Nephron (organoid): ENCODE data around the gene NKAIN2.
"Not testable (repeated sequence)": the region's sequence is repeated elsewhere in the genome, so short reads cannot be mapped to it uniquely, and the experiment has no call there.

Experiments
- H3K27ac Mint-ChIP-seq, 3 experiments: 2 replicates each; pipeline ENCODE4 v1.8.0; 2020; ENCODE audit warnings: mixed read lengths in 3 of 3, mild to moderate bottlenecking in 2 of 3, moderate library complexity in 1 of 3
- H3K27me3 Mint-ChIP-seq: 2 replicates; pipeline ENCODE4 v1.8.0; 2021; ENCODE audit warnings: low read depth, mild to moderate bottlenecking, moderate library complexity, mixed read lengths
- H3K36me3 Mint-ChIP-seq: 2 replicates; pipeline ENCODE4 v1.8.0; 2020; ENCODE audit warnings: low read depth, mixed read lengths
- H3K4me1 Mint-ChIP-seq: 2 replicates; pipeline ENCODE4 v1.8.0; 2020; ENCODE audit warnings: mixed read lengths
- H3K4me3 Mint-ChIP-seq, 3 experiments: 2 replicates each; pipeline ENCODE4 v1.8.0; 2020; ENCODE audit warnings: mild to moderate bottlenecking in 3 of 3, mixed read lengths in 3 of 3, moderate library complexity in 2 of 3
- H3K9me3 Mint-ChIP-seq: 2 replicates; pipeline ENCODE4 v1.8.0; 2020; ENCODE audit warnings: mixed read lengths
- TF ChIP-seq, protein P1 (sequence below), 3 experiments: fragments of 200-600 bp; sonication (generic); IDR thresholded peaks; one replicate each; pipeline ENCODE4 v1.5.0; 2021; ENCODE audit warnings: antibody characterized with exemption in 3 of 3; ENCODE audit not compliant: unreplicated experiment in 3 of 3

NKAIN2 gene

DNA sequence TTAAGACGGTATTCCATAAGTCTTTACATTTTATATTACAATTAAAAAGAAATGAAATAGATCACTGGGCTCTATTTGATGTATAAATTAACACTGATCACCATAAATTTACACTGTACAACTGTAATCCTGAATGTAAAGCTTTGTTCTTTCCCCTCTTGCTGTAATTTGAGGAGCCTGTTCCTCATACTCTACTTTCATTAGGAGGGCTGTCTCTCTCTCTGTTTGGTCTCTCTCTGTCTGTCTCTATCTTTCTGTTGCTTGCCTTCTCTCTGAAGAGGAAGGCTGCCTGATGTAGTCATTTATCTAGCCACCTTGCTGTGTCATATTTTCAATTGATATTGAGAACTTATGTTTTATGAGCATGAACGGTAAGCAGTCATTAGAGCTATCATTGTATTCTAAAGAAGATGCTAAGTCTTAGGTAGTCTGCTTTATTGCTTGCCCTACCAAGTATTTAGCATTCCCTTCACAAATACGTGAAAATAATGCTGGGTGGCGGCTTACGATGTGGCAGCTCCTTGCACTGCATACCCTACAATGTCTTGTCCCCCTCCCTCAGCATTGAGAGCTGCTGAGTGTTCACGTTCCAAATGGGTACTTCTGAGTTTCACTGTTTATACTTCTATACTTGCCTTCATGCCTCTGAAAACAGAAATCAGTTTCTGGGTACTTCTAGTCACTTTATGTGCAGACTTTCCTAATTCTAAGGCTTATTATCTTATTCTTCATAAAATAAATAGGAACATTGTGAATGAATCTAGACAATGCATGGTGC is 205.5 kb downstream of the NKAIN2 start:
- TF ChIP-seq, protein P1, sequence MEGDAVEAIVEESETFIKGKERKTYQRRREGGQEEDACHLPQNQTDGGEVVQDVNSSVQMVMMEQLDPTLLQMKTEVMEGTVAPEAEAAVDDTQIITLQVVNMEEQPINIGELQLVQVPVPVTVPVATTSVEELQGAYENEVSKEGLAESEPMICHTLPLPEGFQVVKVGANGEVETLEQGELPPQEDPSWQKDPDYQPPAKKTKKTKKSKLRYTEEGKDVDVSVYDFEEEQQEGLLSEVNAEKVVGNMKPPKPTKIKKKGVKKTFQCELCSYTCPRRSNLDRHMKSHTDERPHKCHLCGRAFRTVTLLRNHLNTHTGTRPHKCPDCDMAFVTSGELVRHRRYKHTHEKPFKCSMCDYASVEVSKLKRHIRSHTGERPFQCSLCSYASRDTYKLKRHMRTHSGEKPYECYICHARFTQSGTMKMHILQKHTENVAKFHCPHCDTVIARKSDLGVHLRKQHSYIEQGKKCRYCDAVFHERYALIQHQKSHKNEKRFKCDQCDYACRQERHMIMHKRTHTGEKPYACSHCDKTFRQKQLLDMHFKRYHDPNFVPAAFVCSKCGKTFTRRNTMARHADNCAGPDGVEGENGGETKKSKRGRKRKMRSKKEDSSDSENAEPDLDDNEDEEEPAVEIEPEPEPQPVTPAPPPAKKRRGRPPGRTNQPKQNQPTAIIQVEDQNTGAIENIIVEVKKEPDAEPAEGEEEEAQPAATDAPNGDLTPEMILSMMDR (IDR thresholded peaks at IDR 0.05; ENCODE audit: unreplicated experiment in 3 of 3) = no peak
- Mint-ChIP-seq H3K36me3 (no peaks in the 10 kb centered on the region), H3K4me1 (peaks cover 27% of the 10 kb centered on the region), H3K27me3 (peaks cover 4% of the 10 kb centered on the region), H3K27ac (peak overlapping the region in 2 of 3 experiments; percentile 27 to 40), H3K9me3 (no peaks in the 10 kb centered on the region), H3K4me3 (no peak overlapping the region)

DNA sequence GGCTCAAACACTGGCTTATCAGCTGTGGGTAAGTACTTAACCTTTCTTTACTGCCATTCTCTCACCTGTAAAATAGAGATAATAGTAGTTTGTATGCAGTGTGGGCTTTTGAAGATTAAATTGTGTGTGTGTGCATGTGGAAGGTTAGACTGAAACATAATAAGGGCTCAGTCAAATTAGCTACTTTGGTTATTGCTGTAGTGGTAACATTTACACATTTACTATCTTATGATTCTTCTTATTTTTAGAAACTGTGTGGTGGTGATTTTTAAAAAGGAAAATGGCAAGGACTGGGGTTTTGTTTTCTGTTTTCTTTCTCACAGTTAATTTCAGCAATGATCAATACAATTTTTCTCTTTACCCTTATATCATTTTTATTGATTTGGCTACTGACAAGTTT is 206.9 kb downstream of the NKAIN2 start:
- Mint-ChIP-seq H3K27ac (no peak overlapping the region), H3K4me3 (no peak overlapping the region), H3K4me1 (peaks cover 26% of the 10 kb centered on the region), H3K9me3 (no peaks in the 10 kb centered on the region), H3K27me3 (peaks cover 4% of the 10 kb centered on the region), H3K36me3 (no peaks in the 10 kb centered on the region)
- TF ChIP-seq, protein P1 (IDR thresholded peaks at IDR 0.05; ENCODE audit: unreplicated experiment in 3 of 3) = no peak

DNA sequence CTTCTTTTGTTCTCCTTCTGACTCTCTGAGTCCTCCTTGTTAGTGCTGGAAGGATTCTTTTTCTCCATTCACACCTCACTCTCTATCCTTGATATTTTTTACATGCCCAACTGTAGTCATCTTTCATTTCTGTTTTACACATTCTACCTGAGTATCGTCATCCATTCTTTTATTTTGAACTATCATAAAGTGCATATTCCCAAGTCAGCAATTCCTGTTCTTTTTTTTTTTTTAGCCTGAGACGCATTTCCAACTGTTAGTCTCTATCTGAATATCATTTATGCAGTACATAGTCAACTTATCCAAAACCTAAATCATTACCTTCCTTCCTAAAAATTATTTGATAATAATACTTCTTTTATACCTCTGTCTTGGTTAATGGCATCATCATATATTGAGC is 207.5 kb downstream of the NKAIN2 start:
- Mint-ChIP-seq H3K4me1 (peaks cover 22% of the 10 kb centered on the region), H3K27ac (no peak overlapping the region), H3K9me3 (no peaks in the 10 kb centered on the region), H3K36me3 (no peaks in the 10 kb centered on the region), H3K27me3 (peaks cover 4% of the 10 kb centered on the region), H3K4me3 (no peak overlapping the region)
- TF ChIP-seq, protein P1 (IDR thresholded peaks at IDR 0.05; ENCODE audit: unreplicated experiment in 3 of 3) = no peak

DNA sequence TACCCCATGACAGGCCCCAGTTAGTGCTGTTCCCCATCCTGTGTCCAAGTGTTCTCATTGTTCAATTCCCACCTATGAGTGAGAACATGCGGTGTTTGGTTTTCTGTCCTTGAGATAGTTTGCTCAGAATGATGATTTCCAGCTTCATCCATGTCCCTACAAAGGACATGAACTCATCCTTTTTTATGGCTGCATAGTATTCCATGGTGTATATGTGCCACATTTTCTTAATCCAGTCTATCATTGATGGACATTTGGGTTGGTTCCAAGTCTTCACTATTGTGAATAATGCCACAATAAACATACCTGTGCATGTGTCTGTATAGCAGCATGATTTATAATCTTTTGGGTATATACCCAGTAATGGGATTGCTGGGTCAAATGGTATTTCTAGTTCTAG is 218.4 kb downstream of the NKAIN2 start:
- H3K9me3 Mint-ChIP-seq, H3K4me1 Mint-ChIP-seq, H3K4me3 Mint-ChIP-seq, H3K27me3 Mint-ChIP-seq, H3K27ac Mint-ChIP-seq, H3K36me3 Mint-ChIP-seq: not testable (repeated sequence)

DNA sequence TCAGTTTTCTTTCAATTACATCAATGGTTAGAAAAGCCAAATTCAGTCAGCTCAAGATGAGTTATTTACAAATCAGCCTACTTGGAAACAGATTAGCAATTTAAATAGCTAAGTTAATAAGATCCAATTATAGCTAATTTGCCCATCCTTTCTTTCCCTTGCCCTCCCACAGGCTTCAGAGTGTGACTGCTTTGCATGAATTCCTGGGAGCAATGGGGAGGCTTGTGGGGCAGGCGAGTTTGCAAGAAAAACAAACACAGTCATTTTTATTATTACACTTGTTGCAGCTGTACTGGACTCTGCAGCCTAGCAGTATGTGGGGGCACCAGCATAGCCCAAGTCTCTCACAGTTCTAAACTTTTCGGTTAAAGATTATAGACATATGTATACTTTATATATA is 219.0 kb downstream of the NKAIN2 start:
- H3K36me3 Mint-ChIP-seq = peaks cover 6% of the 10 kb centered on the region
- H3K4me3 Mint-ChIP-seq = no peak overlapping the region
- peaks cover 4% of the 10 kb centered on the region for H3K4me1 Mint-ChIP-seq
- H3K27ac Mint-ChIP-seq = no peak overlapping the region
- peaks cover 6% of the 10 kb centered on the region for H3K9me3 Mint-ChIP-seq
- TF ChIP-seq, protein P1 (IDR thresholded peaks at IDR 0.05; ENCODE audit: unreplicated experiment in 3 of 3) = no peak
- H3K27me3 Mint-ChIP-seq = no peaks in the 10 kb centered on the region

DNA sequence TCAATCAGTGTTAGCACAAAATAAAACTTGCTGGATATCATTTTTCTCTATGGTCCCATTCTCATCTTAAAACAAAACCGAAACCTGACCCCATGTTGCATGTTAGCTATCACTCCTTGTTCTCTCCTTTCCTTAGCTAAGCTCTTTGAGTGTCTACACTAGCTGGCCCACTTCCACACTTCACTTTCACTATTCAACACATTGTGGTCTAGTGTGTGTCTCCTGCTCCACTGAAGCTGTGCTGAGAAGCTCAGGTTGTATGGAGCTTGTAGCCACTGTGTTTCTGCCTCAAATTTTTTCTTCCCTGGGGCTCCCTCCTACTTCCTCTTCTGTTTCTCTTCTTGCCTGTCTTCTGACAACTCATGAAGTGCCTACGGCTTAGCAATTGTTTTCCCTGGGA is 223.0 kb downstream of the NKAIN2 start:
- H3K36me3 Mint-ChIP-seq = no peaks in the 10 kb centered on the region
- no peaks in the 10 kb centered on the region for H3K27me3 Mint-ChIP-seq
- H3K27ac Mint-ChIP-seq = no peak overlapping the region
- H3K4me3 Mint-ChIP-seq = no peak overlapping the region
- H3K4me1 Mint-ChIP-seq = peaks cover 9% of the 10 kb centered on the region
- no peaks in the 10 kb centered on the region for H3K9me3 Mint-ChIP-seq
- TF ChIP-seq, protein P1 (IDR thresholded peaks at IDR 0.05; ENCODE audit: unreplicated experiment in 3 of 3) = no peak
